Measurements from ENCODE around the gene DGKE.

DGKE gene

GRCh38 chr17:56881685-56882295, 47.8 kb downstream of the DGKE start:
- H3K9ac ChIP-seq (ENCODE audit: low read depth, low read length), result no peak overlapping the region
- H3K4me3 ChIP-seq (ENCODE audit: low read length), result no peak overlapping the region
- no peaks in the 10 kb centered on the region for H3K36me3 ChIP-seq (ENCODE audit: insufficient read depth, low read length)
- H3K4me1 ChIP-seq (ENCODE audit: insufficient read depth, low read length), result no peaks in the 10 kb centered on the region
- H3K27ac ChIP-seq (ENCODE audit: low read depth, low read length), result no peak overlapping the region
- H3K9me3 ChIP-seq (ENCODE audit: insufficient read depth, low read depth, low read length), result no peaks in the 10 kb centered on the region
- H3K27me3 ChIP-seq (ENCODE audit: insufficient read depth, low read length), result no peaks in the 10 kb centered on the region
- WGBS, result over 99% methylated on average over 3 of the region's 3 CpGs

GRCh38 chr17:56883616-56884015, 49.7 kb downstream of the DGKE start:
- Histone ChIP-seq H3K9ac (ENCODE audit: low read depth, low read length) (no peak overlapping the region), H3K27me3 (ENCODE audit: insufficient read depth, low read length) (no peaks in the 10 kb centered on the region), H3K36me3 (ENCODE audit: insufficient read depth, low read length) (peaks cover 6% of the 10 kb centered on the region; the same call in 1 of the 2 replicates), H3K27ac (ENCODE audit: low read depth, low read length) (no peak overlapping the region), H3K4me3 (ENCODE audit: low read length) (no peak overlapping the region), H3K4me1 (ENCODE audit: insufficient read depth, low read length) (no peaks in the 10 kb centered on the region), H3K9me3 (ENCODE audit: insufficient read depth, low read depth, low read length) (peaks cover 15% of the 10 kb centered on the region)
- WGBS, result 75% methylated on average over 1 of the region's 1 CpG

GRCh38 chr17:56884483-56885311, 50.7 kb downstream of the DGKE start:
- no peak overlapping the region for H3K4me3 ChIP-seq (ENCODE audit: low read length)
- H3K4me1 ChIP-seq (ENCODE audit: insufficient read depth, low read length), result no peaks in the 10 kb centered on the region
- 96% methylated on average over 6 of the region's 6 CpGs for WGBS
- H3K27me3 ChIP-seq (ENCODE audit: insufficient read depth, low read length), result no peaks in the 10 kb centered on the region
- no peak overlapping the region for H3K9ac ChIP-seq (ENCODE audit: low read depth, low read length)
- peaks cover 21% of the 10 kb centered on the region for H3K9me3 ChIP-seq (ENCODE audit: insufficient read depth, low read depth, low read length)
- peaks cover 6% of the 10 kb centered on the region; the same call in 1 of the 2 replicates for H3K36me3 ChIP-seq (ENCODE audit: insufficient read depth, low read length)
- H3K27ac ChIP-seq (ENCODE audit: low read depth, low read length), result no peak overlapping the region

GRCh38 chr17:56885312-56885657, 51.3 kb downstream of the DGKE start:
- Histone ChIP-seq H3K27me3 (ENCODE audit: insufficient read depth, low read length) (no peaks in the 10 kb centered on the region), H3K9ac (ENCODE audit: low read depth, low read length) (no peak overlapping the region), H3K4me3 (ENCODE audit: low read length) (no peak overlapping the region), H3K27ac (ENCODE audit: low read depth, low read length) (no peak overlapping the region), H3K4me1 (ENCODE audit: insufficient read depth, low read length) (no peaks in the 10 kb centered on the region), H3K36me3 (ENCODE audit: insufficient read depth, low read length) (peaks cover 6% of the 10 kb centered on the region; the same call in 1 of the 2 replicates), H3K9me3 (ENCODE audit: insufficient read depth, low read depth, low read length) (peaks cover 21% of the 10 kb centered on the region)
- 91% methylated on average over 2 of the region's 2 CpGs for WGBS

- Histone ChIP-seq H3K36me3 (ENCODE audit: insufficient read depth, low read length) (peaks cover 6% of the 10 kb centered on the region; the same call in 1 of the 2 replicates), H3K9ac (ENCODE audit: low read depth, low read length) (no peak overlapping the region), H3K27me3 (ENCODE audit: insufficient read depth, low read length) (no peaks in the 10 kb centered on the region), H3K4me1 (ENCODE audit: insufficient read depth, low read length) (no peaks in the 10 kb centered on the region), H3K9me3 (ENCODE audit: insufficient read depth, low read depth, low read length) (peaks cover 21% of the 10 kb centered on the region), H3K4me3 (ENCODE audit: low read length) (no peak overlapping the region), H3K27ac (ENCODE audit: low read depth, low read length) (no peak overlapping the region)
- WGBS, result 92% methylated on average over 2 of the region's 2 CpGs
Measured at GRCh38 chr17:56886288-56886731, 52.4 kb downstream of the DGKE start.

- Histone ChIP-seq H3K4me1 (ENCODE audit: insufficient read depth, low read length) (no peaks in the 10 kb centered on the region), H3K4me3 (ENCODE audit: low read length) (no peak overlapping the region), H3K9ac (ENCODE audit: low read depth, low read length) (no peak overlapping the region), H3K27me3 (ENCODE audit: insufficient read depth, low read length) (no peaks in the 10 kb centered on the region), H3K9me3 (ENCODE audit: insufficient read depth, low read depth, low read length) (peaks cover 21% of the 10 kb centered on the region), H3K27ac (ENCODE audit: low read depth, low read length) (no peak overlapping the region), H3K36me3 (ENCODE audit: insufficient read depth, low read length) (peaks cover 9% of the 10 kb centered on the region; the same call in 1 of the 2 replicates)
- WGBS, result 98% methylated on average over 5 of the region's 5 CpGs
Measured at GRCh38 chr17:56887105-56887504, 53.2 kb downstream of the DGKE start.

- Histone ChIP-seq H3K27me3 (ENCODE audit: insufficient read depth, low read length) (no peaks in the 10 kb centered on the region), H3K27ac (ENCODE audit: low read depth, low read length) (no peak overlapping the region), H3K4me3 (ENCODE audit: low read length) (no peak overlapping the region), H3K36me3 (ENCODE audit: insufficient read depth, low read length) (peaks cover 13% of the 10 kb centered on the region; the same call in 1 of the 2 replicates), H3K9me3 (ENCODE audit: insufficient read depth, low read depth, low read length) (peaks cover 21% of the 10 kb centered on the region), H3K9ac (ENCODE audit: low read depth, low read length) (no peak overlapping the region), H3K4me1 (ENCODE audit: insufficient read depth, low read length) (no peaks in the 10 kb centered on the region)
- WGBS, result 96% methylated on average over 9 of the region's 9 CpGs
Measured at GRCh38 chr17:56887552-56888467, 53.9 kb downstream of the DGKE start.

GRCh38 chr17:56890390-56890789, 56.4 kb downstream of the DGKE start:
- peaks cover 24% of the 10 kb centered on the region for H3K36me3 ChIP-seq (ENCODE audit: insufficient read depth, low read length)
- no peak overlapping the region for H3K9ac ChIP-seq (ENCODE audit: low read depth, low read length)
- H3K27me3 ChIP-seq (ENCODE audit: insufficient read depth, low read length), result no peaks in the 10 kb centered on the region
- WGBS, result 93% methylated on average over 6 of the region's 6 CpGs
- no peaks in the 10 kb centered on the region for H3K4me1 ChIP-seq (ENCODE audit: insufficient read depth, low read length)
- peaks cover 21% of the 10 kb centered on the region for H3K9me3 ChIP-seq (ENCODE audit: insufficient read depth, low read depth, low read length)
- no peak overlapping the region for H3K27ac ChIP-seq (ENCODE audit: low read depth, low read length)
- no peak overlapping the region for H3K4me3 ChIP-seq (ENCODE audit: low read length)

GRCh38 chr17:56890906-56891674, 57.1 kb downstream of the DGKE start:
- Histone ChIP-seq H3K27ac (ENCODE audit: low read depth, low read length) (no peak overlapping the region), H3K4me3 (ENCODE audit: low read length) (no peak overlapping the region), H3K9me3 (ENCODE audit: insufficient read depth, low read depth, low read length) (peaks cover 21% of the 10 kb centered on the region), H3K4me1 (ENCODE audit: insufficient read depth, low read length) (0 out of 2 replicates have a peak, but pooled peaks cover 3% of the 10 kb centered on the region), H3K36me3 (ENCODE audit: insufficient read depth, low read length) (peaks cover 28% of the 10 kb centered on the region), H3K9ac (ENCODE audit: low read depth, low read length) (no peak overlapping the region), H3K27me3 (ENCODE audit: insufficient read depth, low read length) (no peaks in the 10 kb centered on the region)
- WGBS, result 92% methylated on average over 6 of the region's 7 CpGs

- 86% methylated on average over 16 of the region's 16 CpGs for WGBS
- Histone ChIP-seq H3K4me1 (ENCODE audit: insufficient read depth, low read length) (0 out of 2 replicates have a peak, but pooled peaks cover 4% of the 10 kb centered on the region), H3K36me3 (ENCODE audit: insufficient read depth, low read length) (peaks cover 28% of the 10 kb centered on the region), H3K27ac (ENCODE audit: low read depth, low read length) (no peak overlapping the region), H3K9me3 (ENCODE audit: insufficient read depth, low read depth, low read length) (peaks cover 21% of the 10 kb centered on the region), H3K9ac (ENCODE audit: low read depth, low read length) (no peak overlapping the region), H3K4me3 (ENCODE audit: low read length) (no peak overlapping the region), H3K27me3 (ENCODE audit: insufficient read depth, low read length) (no peaks in the 10 kb centered on the region)
Measured at GRCh38 chr17:56891751-56892150, 57.8 kb downstream of the DGKE start.
